ENCODE data around the gene FBXW10.
A peak's percentile ranks its signal among the peaks of the same experiment; 100 is the strongest.
"Not testable (repeated sequence)": the region's sequence is repeated elsewhere in the genome, so short reads cannot be mapped to it uniquely, and the experiment has no call there.

FBXW10 gene

DNA sequence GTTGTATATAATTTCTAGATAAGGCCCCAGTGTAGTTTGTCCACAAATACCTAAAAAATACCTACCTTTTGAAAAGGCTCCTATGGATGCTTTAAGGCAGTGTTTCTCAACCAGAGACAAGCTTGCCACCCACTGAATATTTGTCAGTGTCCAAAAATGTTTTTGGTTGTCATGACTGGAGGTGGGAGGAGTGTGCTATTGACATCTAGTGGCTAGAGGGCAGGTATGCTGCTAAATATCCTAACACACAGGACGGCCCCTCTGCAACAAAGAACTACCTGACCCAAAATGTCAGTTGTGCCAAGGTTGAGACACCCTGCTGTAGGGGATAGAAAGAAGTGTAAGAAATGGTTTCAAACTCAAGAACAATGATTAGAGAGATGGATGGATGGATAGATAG lies 47.5 kb downstream of the FBXW10 start:
- DNase-seq (ENCODE audit: low read depth); H3K4me3 ChIP-seq (ENCODE audit: low read depth, low read length): not testable (repeated sequence)
- TF ChIP-seq, protein P1, sequence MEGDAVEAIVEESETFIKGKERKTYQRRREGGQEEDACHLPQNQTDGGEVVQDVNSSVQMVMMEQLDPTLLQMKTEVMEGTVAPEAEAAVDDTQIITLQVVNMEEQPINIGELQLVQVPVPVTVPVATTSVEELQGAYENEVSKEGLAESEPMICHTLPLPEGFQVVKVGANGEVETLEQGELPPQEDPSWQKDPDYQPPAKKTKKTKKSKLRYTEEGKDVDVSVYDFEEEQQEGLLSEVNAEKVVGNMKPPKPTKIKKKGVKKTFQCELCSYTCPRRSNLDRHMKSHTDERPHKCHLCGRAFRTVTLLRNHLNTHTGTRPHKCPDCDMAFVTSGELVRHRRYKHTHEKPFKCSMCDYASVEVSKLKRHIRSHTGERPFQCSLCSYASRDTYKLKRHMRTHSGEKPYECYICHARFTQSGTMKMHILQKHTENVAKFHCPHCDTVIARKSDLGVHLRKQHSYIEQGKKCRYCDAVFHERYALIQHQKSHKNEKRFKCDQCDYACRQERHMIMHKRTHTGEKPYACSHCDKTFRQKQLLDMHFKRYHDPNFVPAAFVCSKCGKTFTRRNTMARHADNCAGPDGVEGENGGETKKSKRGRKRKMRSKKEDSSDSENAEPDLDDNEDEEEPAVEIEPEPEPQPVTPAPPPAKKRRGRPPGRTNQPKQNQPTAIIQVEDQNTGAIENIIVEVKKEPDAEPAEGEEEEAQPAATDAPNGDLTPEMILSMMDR (conservative IDR thresholded peaks at IDR 0.05; ENCODE audit: low read depth, low read length), result peak; percentile 21

DNA sequence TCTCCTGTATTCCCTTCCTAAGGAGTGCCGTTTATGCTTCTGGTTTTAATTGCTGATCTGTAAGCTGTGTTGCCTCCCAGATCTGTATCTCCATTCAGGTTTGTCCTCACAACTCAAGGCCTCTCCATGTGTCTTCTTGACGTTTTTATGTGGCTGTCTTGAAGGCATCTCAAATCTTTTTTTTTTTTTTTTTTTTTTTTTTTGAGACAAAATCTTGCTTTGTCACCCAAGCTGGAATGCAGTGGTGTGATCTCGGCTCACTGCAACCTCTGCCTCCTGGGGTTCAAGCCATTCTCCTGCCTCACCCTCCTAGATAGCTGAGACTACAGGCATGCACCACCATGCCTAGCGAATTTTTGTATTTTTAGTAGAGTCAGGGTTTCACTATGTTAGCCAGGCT lies 51.0 kb downstream of the FBXW10 start:
- not testable (repeated sequence) for H3K4me3 ChIP-seq (ENCODE audit: low read depth, low read length)
- DNase-seq (ENCODE audit: low read depth), result peak; percentile 30

DNA sequence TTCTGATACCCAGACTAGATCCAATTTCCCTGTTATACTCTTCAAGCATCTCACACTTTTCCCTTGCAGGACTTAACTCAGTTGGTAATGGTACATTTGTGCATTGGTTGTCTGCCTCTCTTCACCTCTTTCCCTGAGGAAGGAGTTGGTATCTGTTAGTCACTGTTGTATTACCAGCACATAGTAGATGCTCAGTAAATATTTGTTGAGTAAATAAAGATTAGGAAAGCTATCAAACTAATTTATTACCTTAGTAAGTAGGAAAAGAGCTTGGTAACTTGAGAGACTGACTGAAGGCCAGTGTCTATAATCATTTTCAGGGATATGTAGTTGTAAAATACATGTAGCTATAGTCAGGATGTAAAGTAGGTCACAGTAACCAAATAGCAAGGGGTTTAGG lies 53.0 kb downstream of the FBXW10 start:
- H3K4me3 ChIP-seq (ENCODE audit: low read depth, low read length); DNase-seq (ENCODE audit: low read depth): not testable (repeated sequence)

DNA sequence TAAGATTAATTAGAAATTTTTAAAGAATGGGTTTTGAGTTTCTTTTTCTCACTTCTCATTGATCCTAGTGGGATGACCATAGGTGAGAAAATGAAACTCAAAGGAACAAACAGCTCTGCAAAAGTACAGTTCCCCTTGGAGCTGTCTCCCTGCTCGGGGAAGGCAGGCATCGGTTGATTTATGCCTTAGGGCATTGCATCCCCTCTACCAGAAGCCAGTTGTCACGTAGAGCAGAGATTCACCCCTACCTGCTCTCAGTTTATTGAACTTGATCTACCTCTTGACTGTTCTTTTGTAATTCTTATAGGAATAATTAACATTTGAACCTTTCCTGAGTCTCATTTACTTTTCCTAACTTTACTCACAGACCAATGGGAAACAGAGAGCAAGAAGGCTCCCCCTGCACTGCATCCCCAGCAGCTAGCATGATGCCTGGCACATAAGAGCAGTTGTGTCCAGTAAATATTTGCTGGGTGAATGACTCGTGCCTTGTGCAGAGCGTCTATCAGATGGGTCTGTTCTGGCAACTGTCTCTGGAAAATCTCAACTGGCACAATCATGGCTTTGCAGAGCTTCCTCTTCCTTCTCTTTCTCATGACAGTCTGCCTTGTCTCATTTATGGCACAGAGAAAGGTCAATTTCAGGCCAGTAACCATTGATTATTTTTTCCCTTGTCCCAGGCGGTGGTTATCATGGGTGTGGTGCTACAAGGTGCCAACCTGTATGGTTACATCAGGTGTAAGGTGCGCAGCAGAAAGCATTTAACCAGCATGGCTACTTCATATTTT lies 59.8 kb downstream of the FBXW10 start:
- not testable (repeated sequence) for H3K4me3 ChIP-seq (ENCODE audit: low read depth, low read length); DNase-seq (ENCODE audit: low read depth)

DNA sequence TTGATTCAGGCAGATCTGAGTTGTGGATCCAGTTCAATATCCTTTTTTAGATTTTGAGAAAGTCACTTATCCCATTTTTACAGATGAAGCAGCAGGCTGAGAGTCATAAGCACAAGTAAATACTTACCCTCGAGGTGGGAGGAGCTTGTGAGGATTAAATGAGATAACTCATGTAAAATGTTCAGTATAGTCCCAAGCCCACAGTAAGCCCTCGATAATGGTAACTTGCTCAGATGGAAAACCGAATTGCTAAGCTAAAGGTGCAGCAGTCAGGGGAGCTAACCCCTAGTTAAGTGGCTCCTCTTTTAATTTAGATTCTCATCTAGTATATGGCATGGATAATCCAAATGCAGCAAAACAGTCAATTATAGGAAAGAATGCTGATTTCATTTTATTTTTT lies 72.1 kb downstream of the FBXW10 start:
- H3K4me3 ChIP-seq (ENCODE audit: low read depth, low read length); DNase-seq (ENCODE audit: low read depth): not testable (repeated sequence)

DNA sequence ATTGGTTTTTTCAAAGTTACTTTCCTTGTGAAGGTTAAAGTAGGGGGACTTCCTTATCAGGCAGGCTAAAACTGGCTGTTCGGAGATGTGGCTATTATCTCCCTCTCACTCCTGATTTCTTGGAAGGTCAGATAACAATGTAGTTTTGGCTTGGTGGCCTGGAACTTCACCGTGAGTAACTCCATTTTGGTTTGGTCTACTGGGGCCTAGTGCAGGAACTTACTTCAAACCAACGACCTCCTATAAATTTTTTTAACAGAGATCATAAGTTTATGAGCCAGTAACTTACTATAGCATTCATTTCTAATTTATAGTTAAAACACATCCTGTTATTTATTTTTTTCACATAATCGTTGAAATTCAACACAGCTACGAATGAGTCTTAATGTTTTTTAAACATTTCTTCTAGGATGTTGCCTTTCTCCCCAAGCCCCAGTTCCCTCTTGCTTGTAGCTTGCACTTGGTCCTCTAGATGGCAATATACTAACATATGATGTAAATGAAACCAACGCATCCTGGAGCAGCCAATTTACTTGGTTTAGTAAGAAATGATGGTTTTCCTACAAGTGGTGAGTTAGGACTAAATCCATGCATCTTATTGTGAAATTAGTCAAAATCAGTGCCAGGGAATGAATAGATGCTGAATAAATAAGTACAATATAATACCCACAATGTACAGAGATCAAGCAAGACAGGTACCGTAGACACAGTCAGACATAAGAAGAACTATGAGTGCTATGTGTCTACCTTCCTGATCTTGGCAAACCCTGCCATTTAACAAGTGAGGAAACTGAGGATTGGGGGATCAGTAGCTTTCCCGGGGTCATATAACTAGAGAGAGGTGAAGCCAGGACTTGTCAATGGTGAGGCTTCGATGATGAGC lies 72.9 kb downstream of the FBXW10 start:
- not testable (repeated sequence) for H3K4me3 ChIP-seq (ENCODE audit: low read depth, low read length)
- TF ChIP-seq, protein P1 (conservative IDR thresholded peaks at IDR 0.05; ENCODE audit: low read depth, low read length), result peak; percentile 57
- peak; percentile 92 for DNase-seq (ENCODE audit: low read depth)

DNA sequence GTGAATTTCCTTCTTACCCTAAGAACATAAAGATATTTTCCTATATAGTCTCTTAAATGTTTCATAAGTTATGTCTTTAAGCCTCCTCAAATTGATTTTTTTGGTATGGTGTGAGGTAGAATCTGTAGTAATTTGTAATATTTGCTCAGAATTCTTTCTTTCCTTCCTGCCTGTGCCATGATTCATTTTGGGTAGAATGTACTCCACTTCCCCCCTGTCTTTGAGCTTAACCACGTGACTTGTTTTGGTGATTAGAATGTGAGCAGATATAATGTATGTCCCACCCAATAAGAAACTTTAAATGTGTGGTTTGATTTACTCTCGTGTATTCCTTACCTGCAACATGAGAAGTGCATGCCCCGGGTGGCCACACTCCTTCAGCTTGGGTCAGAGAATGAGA lies 77.6 kb downstream of the FBXW10 start:
- peak; percentile 11 for DNase-seq (ENCODE audit: low read depth)
- H3K4me3 ChIP-seq (ENCODE audit: low read depth, low read length), result not testable (repeated sequence)

DNA sequence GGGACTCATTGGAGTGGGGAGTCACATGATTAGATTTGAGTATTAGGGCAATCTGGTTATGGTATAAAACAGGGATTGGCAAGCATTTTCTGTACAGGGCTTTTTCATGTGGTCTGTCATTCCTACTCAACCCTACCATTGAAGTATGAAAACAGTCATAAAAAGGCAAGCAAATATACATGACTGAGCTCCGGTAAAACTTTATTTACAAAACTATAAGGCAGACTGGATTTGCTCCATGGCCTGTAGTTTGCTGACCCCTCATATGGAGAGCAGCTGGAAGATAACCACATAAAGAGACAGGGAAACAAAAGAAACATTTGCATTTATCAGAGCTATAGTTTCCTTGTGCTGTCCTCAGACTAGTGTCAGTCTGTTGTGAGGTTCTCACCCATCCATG lies 83.8 kb downstream of the FBXW10 start:
- not testable (repeated sequence) for DNase-seq (ENCODE audit: low read depth); H3K4me3 ChIP-seq (ENCODE audit: low read depth, low read length)
